Cerebellar cortex (tissue), 1 donor: Measurements from ENCODE around the gene ZIC1.

Source experiments
- DNase-seq: peaks from one replicate; pipeline ENCODE4 v3.0.0-alpha.2; 2015; ENCODE audit warnings: low spot score

ZIC1 gene

DNA sequence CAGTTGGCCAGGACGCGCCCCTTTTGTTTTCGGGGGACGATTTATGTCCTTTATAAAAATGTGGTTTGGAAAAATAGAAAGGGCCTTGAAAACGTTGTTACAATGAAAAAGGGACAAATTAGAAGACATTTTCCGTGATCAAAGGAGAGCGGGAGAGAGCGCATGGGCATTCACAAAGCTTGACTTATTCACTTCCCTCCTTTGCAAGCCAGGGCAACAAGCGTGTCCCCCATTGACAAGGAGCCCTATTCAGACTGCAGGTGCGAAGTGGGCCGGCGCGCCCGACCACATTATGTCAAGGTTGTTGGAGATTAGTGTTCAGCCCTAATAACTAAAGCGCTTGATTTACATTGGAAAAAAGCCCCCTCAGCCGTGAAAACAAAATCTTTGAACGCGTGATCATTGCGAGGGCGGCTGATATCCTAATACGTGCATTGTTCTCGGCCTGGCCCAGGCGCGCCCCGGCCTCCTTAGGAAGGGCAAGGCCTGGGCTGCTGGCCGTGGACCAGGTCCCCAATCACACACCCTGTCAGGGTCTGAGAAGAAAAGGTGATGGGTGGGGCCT, 28.7 kb upstream of the ZIC1 start:
- no peak for DNase-seq

DNA sequence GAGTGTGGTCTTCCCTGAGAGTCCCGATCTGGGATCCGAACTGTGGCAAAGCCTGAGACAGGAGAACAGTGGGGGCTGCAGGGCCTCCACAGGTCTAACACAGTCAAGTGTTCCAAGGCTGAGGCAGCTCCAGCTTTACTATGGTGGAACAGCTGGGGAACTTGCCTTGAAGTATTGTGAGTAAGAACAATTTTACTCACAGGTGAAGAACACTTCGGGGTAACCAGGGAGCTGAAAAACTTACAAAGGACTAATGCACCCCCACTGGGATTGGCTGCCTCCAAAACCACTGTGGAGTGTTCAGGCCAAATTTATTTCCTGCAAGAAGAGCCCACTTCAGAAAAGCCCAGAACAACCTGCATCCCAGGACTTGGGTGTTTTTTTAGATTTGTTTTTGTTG, 28.2 kb upstream of the ZIC1 start:
- DNase-seq: no peak

DNA sequence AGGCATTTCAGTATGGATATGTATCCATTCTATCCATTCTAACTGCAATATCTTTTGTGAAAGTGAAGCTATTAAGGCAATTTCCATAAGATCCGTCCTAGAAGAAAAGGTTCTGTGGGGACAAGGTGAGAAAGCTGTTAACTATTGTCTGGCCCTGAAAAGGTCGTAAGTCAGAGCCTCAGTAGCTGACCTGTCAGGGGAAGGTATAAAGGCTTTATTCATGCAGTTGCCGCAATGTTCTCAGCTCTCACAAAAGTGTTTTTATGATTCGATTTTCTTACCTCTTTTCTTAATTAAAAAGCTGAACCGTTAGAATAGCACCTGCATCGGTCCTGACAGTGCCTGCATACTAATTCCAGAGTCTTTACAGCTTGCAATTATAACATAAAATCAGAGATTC, 27.6 kb upstream of the ZIC1 start:
- DNase-seq: no peak

DNA sequence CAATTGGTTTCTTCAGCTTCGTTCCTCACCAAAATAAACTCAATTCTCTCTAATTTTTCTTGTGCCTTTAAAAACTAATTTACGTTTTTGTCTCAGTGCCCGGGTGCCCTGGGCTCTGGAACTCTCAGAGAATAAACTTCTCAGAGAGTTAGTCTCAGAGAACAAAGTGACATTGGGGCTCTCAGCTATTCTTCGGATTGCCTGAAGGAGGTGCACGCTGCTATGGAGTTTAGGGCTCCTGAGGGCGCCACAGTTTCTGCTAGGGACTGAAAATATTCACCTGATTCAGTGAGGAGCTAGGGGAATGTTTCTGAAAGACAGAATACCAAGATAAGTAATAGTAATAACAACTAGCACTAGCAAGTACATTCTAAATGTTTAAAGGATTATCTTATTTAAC, 25.5 kb upstream of the ZIC1 start:
- DNase-seq: peak; percentile 31

DNA sequence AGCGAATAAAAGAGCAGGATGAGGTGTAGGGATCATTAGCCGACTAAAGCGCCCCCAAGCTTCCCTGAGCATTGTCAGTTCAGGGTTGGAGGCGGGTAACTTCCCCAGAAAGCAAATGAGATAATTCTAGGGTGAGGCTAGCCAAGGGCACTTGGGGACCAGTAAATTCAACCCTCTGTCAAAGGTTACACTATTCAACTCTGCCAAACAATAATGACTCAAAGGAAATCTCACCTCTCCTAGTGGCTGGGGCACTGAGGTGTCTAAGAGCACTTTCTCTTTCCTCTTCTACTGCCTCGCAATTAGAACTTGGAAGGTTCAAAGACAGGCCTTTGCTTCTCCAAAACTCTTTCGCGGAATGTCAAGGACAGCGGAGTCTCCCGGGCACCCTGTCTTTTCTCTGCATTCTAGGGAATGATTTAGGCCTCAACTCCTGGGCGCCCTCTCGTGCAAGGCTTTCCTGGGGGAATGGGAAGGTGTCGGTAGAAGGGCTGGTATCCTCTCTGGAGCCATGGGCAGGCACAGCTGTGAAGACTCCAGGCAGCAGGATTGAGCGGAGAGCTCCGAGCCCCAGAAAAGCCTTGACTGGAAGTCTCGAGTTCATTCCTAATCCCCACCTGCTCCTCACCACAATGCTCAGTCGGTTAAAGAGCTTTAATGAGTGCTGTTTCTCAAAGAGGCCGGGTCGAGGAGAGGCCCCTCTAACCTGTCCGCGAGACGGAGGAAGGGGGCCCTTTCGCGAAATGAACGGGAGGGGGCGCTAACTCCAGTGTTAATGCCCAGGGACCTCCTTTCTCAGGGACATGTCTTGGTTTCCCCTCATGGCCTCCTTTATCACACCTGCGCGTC, 24.7 kb upstream of the ZIC1 start:
- peak; percentile 20 for DNase-seq

DNA sequence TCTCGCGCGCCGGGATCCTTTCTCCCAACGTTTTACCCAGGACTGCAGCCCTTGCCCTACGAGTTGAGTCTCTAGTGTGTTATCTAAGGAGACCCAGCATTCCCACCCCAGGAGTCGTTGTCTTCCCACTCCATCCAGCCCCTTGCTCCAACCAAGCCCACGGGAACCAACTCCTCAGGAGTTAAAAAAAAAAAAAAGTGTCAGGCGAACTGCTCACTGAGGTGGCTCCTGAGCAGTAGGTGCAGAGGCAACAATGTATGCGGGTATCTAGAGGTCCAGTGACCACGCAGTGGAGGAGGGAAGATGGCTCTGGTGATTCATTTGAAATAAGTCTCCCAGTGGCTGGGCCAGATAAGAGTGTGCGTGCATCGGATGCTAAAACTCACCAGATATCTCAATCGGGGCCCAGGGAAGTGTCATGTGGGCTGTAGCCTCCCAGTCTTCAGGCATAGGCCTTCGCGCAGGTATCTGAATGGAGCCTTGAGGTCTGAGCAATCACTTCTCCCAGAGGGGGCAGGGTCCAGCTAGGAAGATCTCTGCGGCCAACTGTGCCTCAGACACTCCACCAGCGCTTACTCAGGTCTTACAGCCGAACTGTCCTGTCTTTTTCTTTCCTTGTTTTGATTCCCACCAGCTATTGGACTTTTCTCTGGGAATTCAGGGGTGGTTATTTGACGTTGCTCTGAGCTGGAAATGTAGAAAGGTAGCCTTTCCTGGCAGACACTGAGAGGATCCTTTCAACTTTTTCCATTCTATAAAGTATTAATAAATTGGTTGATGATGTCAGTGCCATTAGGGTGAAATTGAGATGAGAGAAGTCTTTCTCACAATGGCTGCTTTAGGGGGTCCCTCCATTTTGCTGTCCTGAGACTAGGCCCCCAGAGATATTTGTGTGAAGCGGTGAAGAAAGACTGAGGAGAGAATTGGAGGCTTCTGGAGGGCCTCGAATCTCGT, 23.8 kb upstream of the ZIC1 start:
- DNase-seq: peak; percentile 45

DNA sequence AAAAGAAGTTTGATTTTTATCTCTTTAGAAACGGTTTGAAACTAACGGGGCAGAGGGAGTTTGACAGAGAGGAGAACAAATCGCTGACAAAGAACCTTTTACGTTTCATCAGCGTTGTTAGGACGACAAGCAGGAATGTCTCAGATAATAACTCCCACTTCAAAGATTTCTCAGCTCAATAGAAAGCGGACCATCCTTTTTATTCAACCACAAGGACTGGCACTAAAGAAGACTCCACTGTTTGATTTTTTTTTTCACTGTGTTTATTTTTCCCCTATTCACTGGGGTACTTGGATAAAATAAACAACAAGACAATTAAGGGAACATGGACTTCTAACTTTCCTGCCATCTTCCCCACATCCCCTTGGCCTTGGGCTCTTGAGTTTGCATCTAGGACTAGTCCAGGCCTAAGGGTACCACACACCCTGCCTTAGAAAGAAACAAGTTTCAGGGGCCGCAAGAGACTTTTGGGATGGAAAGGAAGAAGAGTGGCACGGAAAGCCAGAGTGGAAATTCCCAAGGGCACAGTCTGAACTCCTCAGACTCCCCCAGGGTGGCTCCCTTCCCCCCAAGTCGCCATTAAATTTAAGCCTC, 21.8 kb upstream of the ZIC1 start:
- DNase-seq: no peak

DNA sequence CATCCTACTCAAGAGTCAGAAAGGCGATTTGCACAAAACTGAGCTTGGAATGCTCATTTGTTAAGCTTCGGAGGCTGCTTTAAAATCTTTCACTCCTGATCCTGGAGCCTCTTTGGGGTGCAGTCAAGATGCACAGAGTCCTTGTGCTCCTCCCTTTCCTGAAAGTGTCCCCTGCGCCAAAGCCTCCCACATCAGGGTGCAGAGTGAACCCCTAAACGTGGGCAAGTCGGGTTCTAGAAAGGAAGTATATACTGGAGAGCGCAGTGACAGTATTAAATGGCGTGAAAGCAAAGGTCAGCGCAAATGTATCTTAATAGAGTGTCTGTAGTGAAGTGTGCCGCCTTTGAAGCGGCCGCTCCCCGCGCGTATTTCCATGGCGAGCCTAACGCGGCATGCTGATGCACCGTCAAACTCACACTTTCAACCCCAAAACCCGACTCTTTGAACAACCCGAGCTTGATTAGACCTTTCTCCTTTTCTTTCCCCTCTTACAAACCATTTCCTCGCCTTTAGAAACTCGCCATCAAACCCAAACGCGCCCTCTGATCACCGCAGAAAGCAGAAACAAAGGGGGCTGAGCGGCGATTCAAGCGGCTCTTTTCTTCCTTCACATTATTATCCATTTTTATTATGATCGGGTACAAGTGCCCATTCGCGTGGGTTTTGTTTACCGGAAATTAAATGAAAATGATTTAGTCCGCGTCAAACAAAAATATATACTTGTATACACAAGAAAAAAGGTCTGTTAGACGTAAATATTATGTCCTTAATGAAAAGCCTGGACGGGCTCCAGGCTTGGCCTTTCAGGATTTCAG, 21.1 kb upstream of the ZIC1 start:
- peak; percentile 70 for DNase-seq

DNA sequence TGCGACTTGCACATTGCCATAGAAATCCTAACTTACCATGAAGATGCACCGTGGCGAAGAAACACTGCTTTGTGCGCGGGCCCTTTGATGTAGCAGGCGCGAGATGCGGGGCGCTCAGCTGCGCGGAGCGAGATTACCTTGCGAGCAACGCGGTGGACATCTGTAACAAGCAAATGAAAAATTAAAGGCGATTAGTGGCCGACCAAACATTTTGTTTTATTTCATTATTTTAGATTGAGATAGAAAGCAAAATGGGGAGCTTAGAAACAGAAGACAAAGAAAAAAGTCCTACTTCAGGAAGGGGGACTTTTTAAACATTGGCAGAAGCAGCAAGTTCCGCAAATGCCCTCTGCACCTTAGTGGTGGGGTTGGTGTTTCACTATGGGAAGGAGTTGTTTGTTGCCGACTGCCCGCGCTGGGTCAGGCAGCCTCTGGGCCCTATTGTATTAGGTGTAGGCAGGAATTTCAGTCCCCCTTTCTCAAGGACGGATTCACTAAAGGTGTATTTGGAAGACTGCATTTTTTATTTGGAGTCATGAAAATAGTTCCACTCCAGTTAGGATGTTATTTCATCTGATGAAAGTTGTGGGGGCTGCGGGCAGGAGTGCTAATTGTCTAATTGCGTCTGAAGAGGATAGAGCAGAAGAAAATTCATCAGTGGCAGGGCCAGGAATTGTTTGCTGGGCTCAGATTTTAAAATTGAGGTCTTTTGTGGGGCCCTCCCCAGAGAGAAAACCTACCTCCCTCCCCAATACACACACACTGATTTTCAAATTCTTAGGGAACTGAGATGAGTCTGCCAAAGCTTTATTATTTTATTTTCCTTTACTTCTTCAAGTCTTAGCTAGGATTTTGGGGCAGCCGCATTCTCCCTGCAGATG, 20.2 kb upstream of the ZIC1 start:
- peak; percentile 66 for DNase-seq

DNA sequence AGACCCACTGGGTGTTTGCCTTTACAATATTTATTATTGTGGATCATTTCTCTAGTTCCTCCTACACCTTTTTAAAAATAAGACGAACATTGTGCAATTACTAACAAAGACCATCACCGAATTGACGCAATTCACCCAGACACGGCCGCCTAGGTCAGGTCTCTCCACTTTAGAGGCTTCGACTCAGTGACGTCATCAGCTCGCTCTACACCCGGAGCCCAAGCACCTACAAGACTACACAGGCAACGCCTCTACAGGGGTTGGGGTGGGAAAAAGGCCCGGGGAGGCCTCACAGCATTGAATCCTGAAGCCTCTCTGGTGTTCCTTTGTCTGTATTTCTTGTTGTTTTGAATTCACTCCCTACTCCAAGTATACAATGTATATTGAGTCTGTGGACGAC, 19.4 kb upstream of the ZIC1 start:
- DNase-seq: peak; percentile 71

DNA sequence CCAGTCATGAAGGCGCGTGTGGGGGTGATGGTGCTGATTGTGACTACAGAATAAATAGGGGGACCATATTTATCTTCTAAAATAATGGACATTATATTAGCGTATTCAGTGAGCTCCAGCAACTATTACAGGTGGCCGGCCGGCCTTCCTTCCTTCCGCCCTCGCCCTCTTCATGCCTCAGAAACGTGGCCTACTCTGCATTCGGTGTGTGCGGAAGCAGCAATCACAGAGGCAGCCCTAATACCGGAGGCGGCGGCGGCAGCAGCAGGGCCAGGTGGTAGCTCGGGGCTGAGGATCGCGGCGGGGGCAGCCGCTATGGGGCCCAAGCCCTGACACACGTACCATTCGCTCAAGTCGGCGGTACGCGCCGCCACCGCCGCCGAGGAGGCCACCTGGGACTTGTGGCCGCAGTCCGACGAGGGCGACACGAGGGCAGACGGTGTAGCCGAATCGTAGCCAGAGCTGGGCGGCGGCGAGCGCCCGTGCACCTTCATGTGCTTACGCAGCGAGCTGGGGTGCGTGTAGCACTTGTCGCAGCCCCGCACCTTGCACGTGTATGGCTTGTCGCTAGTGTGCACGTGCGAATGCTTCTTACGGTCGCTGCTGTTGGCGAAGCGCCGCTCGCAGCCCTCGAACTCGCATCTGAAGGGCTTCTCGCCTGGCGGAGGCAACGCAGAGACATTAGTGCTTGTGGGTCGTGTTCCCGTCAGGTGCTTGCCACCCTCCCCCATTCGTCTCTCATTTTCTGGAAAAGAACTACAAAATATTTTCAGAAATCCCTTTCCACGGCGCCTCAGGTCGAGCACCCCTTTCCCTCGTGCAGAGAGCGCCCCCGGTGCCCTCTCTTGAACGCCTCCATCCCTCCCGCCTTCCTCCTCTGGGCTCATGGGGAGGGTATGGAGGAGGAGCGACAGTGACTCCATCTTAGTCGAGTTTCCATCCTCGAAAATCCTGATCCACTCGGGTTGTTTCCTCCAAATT, 18.3 kb upstream of the ZIC1 start:
- DNase-seq: peak; percentile 77

DNA sequence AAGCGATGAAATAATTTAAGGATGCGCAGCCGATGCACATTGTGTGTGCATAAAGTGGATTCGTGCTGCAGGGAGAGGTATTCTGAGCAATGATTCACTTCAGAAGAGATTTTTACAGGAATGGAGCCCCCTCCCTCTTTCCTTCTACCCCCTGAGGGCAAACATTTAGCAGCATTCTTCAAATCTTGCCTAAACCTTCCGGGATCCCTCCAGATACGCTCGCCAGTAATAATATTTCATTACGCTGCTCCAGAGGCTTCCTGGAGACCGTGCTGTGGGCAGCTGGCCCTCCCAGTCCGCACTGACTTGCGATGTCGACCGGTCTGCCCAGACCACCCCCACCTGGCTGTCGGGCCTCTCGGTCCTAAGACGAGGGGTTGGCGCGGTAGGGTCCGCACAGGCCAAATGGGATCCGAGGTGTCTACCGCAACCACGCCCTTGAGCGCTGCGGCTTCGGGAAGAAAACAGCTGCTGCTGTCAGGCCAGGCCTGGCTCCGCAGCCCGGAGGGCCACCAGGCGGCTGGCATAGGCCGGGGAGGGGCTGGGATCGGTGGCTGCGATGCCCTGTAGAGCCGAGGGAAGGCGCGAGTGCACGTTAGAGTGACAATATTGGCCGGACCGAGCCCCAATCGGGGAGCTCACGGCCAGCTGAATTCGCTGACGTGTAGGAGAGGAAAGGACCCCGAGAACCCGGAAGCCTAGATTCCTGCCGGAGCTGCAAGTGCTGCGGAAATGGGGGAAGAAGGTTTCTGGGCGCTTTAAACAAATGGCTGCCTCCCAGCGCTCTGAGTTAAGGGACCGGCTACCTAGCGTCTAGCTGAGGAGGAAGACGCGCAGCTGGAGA, 17.2 kb upstream of the ZIC1 start:
- DNase-seq: peak; percentile 96

DNA sequence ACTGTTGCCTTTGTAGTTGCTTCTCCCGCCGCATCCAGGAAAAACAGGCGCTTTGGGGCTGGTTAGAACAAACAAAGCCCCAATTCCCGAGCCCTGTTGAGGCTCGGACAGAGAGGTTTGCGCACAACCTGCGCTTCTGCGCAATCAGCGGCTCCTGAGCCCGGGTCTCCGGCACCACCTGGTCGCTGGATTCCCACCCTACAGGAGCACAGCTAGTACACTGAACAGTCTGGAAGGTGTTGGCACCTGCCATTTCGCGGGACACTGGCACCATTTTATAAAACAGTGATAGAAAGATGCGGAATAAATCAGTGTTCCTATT, 16.6 kb upstream of the ZIC1 start:
- no peak for DNase-seq

DNA sequence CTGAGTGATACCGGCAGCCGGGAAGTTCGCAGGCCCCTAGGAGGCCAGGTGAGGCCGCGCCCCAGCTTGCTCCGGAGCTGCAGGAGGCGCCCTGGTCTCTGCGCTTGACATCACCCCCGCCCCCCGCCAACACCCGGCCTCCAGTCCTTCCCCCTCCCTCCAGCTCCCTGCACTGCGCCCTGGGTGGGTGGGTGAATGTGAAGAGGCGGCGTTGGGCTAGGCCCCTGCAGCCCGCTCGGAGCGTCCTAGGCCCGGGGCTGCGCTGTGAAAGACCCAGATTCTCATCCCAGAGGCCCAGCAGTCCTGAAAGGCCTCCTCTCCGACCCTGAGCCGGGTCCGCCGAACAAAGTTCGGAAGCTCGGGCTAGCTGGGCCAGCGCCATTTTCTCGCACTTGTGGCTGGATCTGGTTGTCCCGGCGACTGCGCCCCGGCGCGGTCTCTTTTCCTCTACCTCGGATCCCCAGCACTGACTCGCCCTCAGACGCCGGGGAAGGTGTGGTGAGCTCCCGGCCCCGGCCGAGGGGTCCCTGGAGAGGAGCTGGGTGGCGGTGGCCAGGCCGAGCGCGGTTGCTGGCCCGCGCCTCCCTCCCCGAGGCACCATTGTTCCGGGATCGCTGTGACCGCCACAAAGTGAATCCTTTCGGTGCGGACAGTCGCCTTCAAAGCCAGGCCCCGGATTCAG, 15.8 kb upstream of the ZIC1 start:
- DNase-seq: peak; percentile 66

DNA sequence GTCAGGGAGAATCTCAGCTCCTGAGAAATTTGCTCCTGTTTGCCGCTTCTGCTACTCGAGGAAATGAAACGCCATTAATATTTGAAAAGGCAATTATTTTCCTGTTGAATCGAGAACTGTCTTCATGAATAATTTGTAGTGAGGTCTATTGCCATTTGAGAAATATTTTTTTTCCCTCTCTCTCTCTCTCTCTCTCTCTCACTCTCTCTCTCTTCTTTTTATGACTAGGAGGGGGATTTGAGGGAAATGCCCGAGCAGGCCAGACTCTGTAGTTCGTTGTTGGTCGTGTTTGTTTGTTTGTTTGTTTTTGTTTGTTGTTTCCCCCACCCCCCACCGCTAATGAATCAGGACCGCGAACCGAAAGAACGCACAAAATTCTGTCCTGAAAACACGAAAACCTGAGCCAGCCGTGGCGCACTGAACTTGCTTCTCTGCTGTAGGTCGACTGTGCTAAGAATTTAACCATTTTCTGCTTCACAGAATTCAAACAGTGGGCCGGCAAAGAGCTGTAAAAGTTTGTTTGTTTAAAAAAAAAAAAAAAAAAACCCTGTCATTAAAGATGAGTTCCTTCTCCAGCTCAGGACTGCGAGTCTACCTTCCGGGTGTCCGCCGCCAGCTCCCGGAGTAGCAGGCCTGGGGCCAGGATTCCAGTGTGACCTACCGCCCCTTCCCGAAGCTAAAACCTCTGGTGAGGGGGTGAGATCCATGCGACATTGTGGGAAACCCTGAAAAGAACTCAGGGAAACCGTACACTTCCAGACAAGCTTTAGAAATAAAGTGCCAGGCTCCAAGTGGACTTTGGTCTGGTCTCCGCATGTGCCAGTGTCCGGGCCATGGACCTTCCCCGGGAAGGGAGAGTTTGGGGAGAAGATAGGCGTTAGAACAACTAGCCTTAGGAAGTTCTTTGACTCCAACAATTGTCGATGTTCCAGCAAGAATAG, 15.0 kb upstream of the ZIC1 start:
- DNase-seq: peak; percentile 44

DNA sequence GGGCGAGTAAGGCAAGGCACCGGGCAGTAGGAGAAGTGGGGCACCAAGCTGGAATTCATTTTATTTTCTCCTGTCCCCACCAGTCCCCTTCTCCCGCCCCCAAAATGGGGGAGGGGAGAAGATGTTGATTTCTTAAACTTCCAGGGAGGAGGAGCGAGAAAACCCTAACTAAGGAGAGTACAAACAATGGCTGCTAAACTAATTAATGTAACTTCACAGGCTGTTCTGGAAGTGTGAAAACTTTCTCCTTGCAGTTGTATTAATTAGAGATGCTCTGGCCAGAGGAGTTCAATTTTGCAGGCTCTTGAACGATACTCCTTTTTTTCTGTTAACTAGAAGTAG, 14.3 kb upstream of the ZIC1 start:
- DNase-seq: peak; percentile 11
